H1 (cell line): ENCODE measurements around the gene PBLD. TPM values are rescaled to one million over a fixed set of nuclear protein-coding genes. Genes with fewer than 3 reads are reported as not detected.

Experiments used
- CTCF ChIA-PET: fragments of 300-600 bp; sonication (Branson Sonifier 250); formaldehyde crosslinking; loops from one replicate; lab custom pipeline; 2021; ENCODE audit not compliant: partially characterized antibody; lab: Charles Lee
- POLR2A ChIA-PET: fragments of 300-600 bp; sonication (Branson Sonifier 250); formaldehyde crosslinking; loops from one replicate; lab custom pipeline; 2021; ENCODE audit warnings: inconsistent platforms; ENCODE audit not compliant: partially characterized antibody; lab: Charles Lee
- DNase-seq, 2 experiments: peaks; one replicate each; pipeline versions ENCODE4 v3.0.0 to v3.0.0-alpha.2; 2010 to 2022; ENCODE audit warnings: low spot score in 2 of 2, low read depth in 1 of 2, mixed read lengths in 1 of 2
- FAIRE-seq: peaks from 2 replicates; lab custom pipeline; 2011; peaks lifted over from hg19 to GRCh38; lab: Jason Lieb, UNC
- H2AFZ ChIP-seq: 2 replicates; pipeline ENCODE4 v1.8.1; 2012; ENCODE audit warnings: low read length, inconsistent platforms
- H2AK5ac ChIP-seq: 2 replicates; pipeline ENCODE4 v1.6.1; 2013; ENCODE audit warnings: low read depth, low read length
- H2BK120ac ChIP-seq: replicated peaks from 2 replicates; pipeline ENCODE3; 2013; ENCODE audit warnings: low read depth, low read length, inconsistent platforms
- H2BK12ac ChIP-seq: 2 replicates; pipeline ENCODE4 v1.6.1; 2013; ENCODE audit warnings: low read depth, low read length
- H2BK15ac ChIP-seq: 2 replicates; pipeline ENCODE4 v1.6.1; 2013; ENCODE audit warnings: low read length
- H2BK20ac ChIP-seq: 2 replicates; pipeline ENCODE4 v1.6.1; 2013; ENCODE audit warnings: low read length
- H2BK5ac ChIP-seq: 2 replicates; pipeline ENCODE4 v1.6.1; 2013; ENCODE audit warnings: low read depth, low read length
- H3K14ac ChIP-seq: 2 replicates; pipeline ENCODE4 v1.6.1; 2013; ENCODE audit warnings: inconsistent platforms; ENCODE audit not compliant: insufficient read length
- H3K18ac ChIP-seq: 2 replicates; pipeline ENCODE4 v1.6.1; 2013; ENCODE audit warnings: low read length; ENCODE audit errors: extremely low read depth
- H3K23ac ChIP-seq: 2 replicates; pipeline ENCODE4 v1.6.1; 2013; ENCODE audit warnings: inconsistent platforms; ENCODE audit not compliant: insufficient read length
- H3K23me2 ChIP-seq: 2 replicates; pipeline ENCODE4 v1.6.1; 2013; ENCODE audit warnings: low read depth, low read length
- H3K27ac ChIP-seq: 2 replicates; pipeline ENCODE4 v1.6.1; 2011; ENCODE audit warnings: low read depth, low read length, inconsistent platforms
- H3K27me3 ChIP-seq, 4 experiments: replicated peaks in 1 of 4; 1 replicate in 1 of 4; 2 replicates in 3 of 4; pipeline versions ENCODE4 v1.6.1 to v1.8.1; 2011 to 2013; ENCODE audit warnings: low read length in 3 of 4, mild to moderate bottlenecking in 3 of 4, inconsistent platforms in 2 of 4, mixed read lengths in 2 of 4, moderate library complexity in 1 of 4; ENCODE audit not compliant: control insufficient read depth in 3 of 4, insufficient read depth in 3 of 4; ENCODE audit errors: extremely low read depth in 1 of 4
- H3K36me3 ChIP-seq, 4 experiments: 2 replicates each; pipeline versions ENCODE4 v1.6.1 to v1.8.1; 2011 to 2013; ENCODE audit warnings: mild to moderate bottlenecking in 4 of 4, low read length in 3 of 4, moderate library complexity in 2 of 4, control low read depth in 1 of 4, inconsistent platforms in 1 of 4; ENCODE audit not compliant: insufficient read depth in 4 of 4, control insufficient read depth in 2 of 4
- H3K4ac ChIP-seq: replicated peaks from 2 replicates; pipeline ENCODE3; 2013; ENCODE audit warnings: low read length, low read depth, mixed read lengths, inconsistent platforms; ENCODE audit not compliant: insufficient read length
- H3K4me1 ChIP-seq, 4 experiments: replicated peaks in 1 of 4; 1 replicate in 1 of 4; 2 replicates in 3 of 4; pipeline versions ENCODE4 v1.6.1 to v1.8.1; 2011 to 2013; ENCODE audit warnings: low read length in 3 of 4, inconsistent platforms in 2 of 4, mixed read lengths in 1 of 4; ENCODE audit not compliant: insufficient read depth in 4 of 4, control insufficient read depth in 3 of 4
- H3K4me2 ChIP-seq, 2 experiments: 2 replicates each; pipeline versions ENCODE4 v1.6.1 to v1.8.1; 2011 to 2013; ENCODE audit warnings: low read depth in 2 of 2, low read length in 2 of 2, control low read depth in 1 of 2, inconsistent platforms in 1 of 2, mild to moderate bottlenecking in 1 of 2; ENCODE audit not compliant: insufficient read depth in 1 of 2
- H3K4me3 ChIP-seq, 4 experiments: fragments of 200-600, 300-600 bp in 1 of 4; sonication (generic), shearing (Covaris generic), sonication (Bioruptor Twin) in 1 of 4; 2 replicates each; pipeline versions ENCODE4 v1.5.1 to v1.8.1; 2011 to 2016; ENCODE audit warnings: low read length in 4 of 4, low read depth in 3 of 4, control low read depth in 2 of 4, inconsistent platforms in 2 of 4, mild to moderate bottlenecking in 2 of 4, mixed read lengths in 1 of 4, moderate library complexity in 1 of 4; ENCODE audit not compliant: insufficient read depth in 2 of 4; ENCODE audit errors: extremely low read depth in 1 of 4
- H3K56ac ChIP-seq: replicated peaks from 2 replicates; pipeline ENCODE3; 2013; ENCODE audit warnings: low read depth, mild to moderate bottlenecking, mixed read lengths, low read length, inconsistent platforms; ENCODE audit not compliant: insufficient read length
- H3K79me1 ChIP-seq: 2 replicates; pipeline ENCODE4 v1.6.1; 2013; ENCODE audit warnings: low read depth, low read length, control low read depth
- H3K79me2 ChIP-seq, 2 experiments: 2 replicates each; pipeline versions ENCODE4 v1.6.1 to v1.8.1; 2012 to 2013; ENCODE audit warnings: low read length in 2 of 2, mild to moderate bottlenecking in 2 of 2, inconsistent platforms in 1 of 2; ENCODE audit not compliant: insufficient read depth in 2 of 2, control insufficient read depth in 1 of 2
- H3K9ac ChIP-seq, 4 experiments: replicated peaks in 1 of 4; 1 replicate in 1 of 4; 2 replicates in 3 of 4; pipeline versions ENCODE4 v1.6.1 to v1.8.1; 2011 to 2013; ENCODE audit warnings: low read depth in 3 of 4, low read length in 3 of 4, control low read depth in 2 of 4, mild to moderate bottlenecking in 2 of 4, moderate library complexity in 2 of 4, inconsistent platforms in 1 of 4; ENCODE audit errors: extremely low read depth in 1 of 4
- H3K9me3 ChIP-seq, 2 experiments: 2 replicates each; pipeline versions ENCODE4 v1.6.1 to v1.8.1; 2012 to 2013; ENCODE audit warnings: mild to moderate bottlenecking in 2 of 2, moderate library complexity in 2 of 2, control low read depth in 1 of 2, inconsistent platforms in 1 of 2, low read depth in 1 of 2, low read length in 1 of 2, mixed read lengths in 1 of 2; ENCODE audit not compliant: insufficient read depth in 2 of 2
- H4K20me1 ChIP-seq, 2 experiments: replicated peaks in 1 of 2; 2 replicates each; pipeline versions ENCODE3 to v1.8.1; 2011 to 2013; ENCODE audit warnings: inconsistent platforms in 2 of 2, low read length in 2 of 2, mild to moderate bottlenecking in 1 of 2; ENCODE audit not compliant: insufficient read depth in 2 of 2, control insufficient read depth in 1 of 2
- H4K5ac ChIP-seq: 2 replicates; pipeline ENCODE4 v1.6.1; 2013; ENCODE audit warnings: low read length, low read depth, mixed read lengths, inconsistent platforms; ENCODE audit not compliant: insufficient read length
- H4K8ac ChIP-seq: 2 replicates; pipeline ENCODE4 v1.8.0; 2013; ENCODE audit warnings: mild to moderate bottlenecking, moderate library complexity, low read length, inconsistent platforms; ENCODE audit not compliant: insufficient read depth; ENCODE audit errors: extremely low read depth
- H4K91ac ChIP-seq: replicated peaks from 2 replicates; pipeline ENCODE3; 2013; ENCODE audit warnings: low read length, mixed read lengths, inconsistent platforms; ENCODE audit not compliant: insufficient read length
- CHD1 ChIP-seq: IDR thresholded peaks from 2 replicates; pipeline ENCODE4 v1.6.1; 2012; ENCODE audit warnings: low read depth, low read length, improper control_type of control experiment
- CHD2 ChIP-seq: IDR thresholded peaks from 2 replicates; pipeline ENCODE4 v1.6.1; 2012; ENCODE audit warnings: low read length, improper control_type of control experiment
- HDAC6 ChIP-seq: IDR thresholded peaks from one replicate; pipeline ENCODE4 v1.7.1; 2012; ENCODE audit warnings: low read depth, mild to moderate bottlenecking, inconsistent platforms, low read length, moderate library complexity
- JUN ChIP-seq: IDR thresholded peaks from 2 replicates; pipeline ENCODE4 v1.6.1; 2011; ENCODE audit warnings: low read depth, mild to moderate bottlenecking, improper control_type of control experiment, low read length
- POU5F1 ChIP-seq: IDR thresholded peaks from 2 replicates; pipeline ENCODE4 v1.6.1; 2011; ENCODE audit warnings: low read depth, mild to moderate bottlenecking, low read length, moderate library complexity
- RBBP5 ChIP-seq: IDR thresholded peaks from 2 replicates; pipeline ENCODE4 v1.7.1; 2012; ENCODE audit warnings: low read depth, mild to moderate bottlenecking, inconsistent platforms, low read length, moderate library complexity, borderline replicate concordance
- SIN3A ChIP-seq, 2 experiments: IDR thresholded peaks in 1 of 2; conservative IDR thresholded peaks in 1 of 2; 2 replicates each; pipeline ENCODE4 v1.6.1; 2011 to 2012; ENCODE audit warnings: low read length in 2 of 2, improper control_type of control experiment in 1 of 2, low read depth in 1 of 2, mild to moderate bottlenecking in 1 of 2
- SIX5 ChIP-seq: IDR thresholded peaks from 2 replicates; pipeline ENCODE4 v1.6.1; 2011; ENCODE audit warnings: mild to moderate bottlenecking, low read depth, low read length
- TEAD4 ChIP-seq: IDR thresholded peaks from 2 replicates; pipeline ENCODE4 v1.6.1; 2012; ENCODE audit warnings: low read depth, low read length, inconsistent platforms, mixed read lengths
- USF2 ChIP-seq: IDR thresholded peaks from 2 replicates; pipeline ENCODE4 v1.6.1; 2011; ENCODE audit warnings: low read length, improper control_type of control experiment
- WGBS, 2 experiments: shearing (Covaris generic) in 1 of 2; methylation state at CpG; one replicate each; pipeline versions ENCODE4 v1.1.6 to v1.1.7; 2013 to 2015; ENCODE audit warnings: low lambda C conversion rate in 2 of 2, mixed read lengths in 2 of 2, inconsistent platforms in 1 of 2, low coverage in 1 of 2, missing lambda C conversion rate in 1 of 2; ENCODE audit not compliant: insufficient replicate concordance in 2 of 2, insufficient coverage in 1 of 2, insufficient read length in 1 of 2; ENCODE audit errors: extremely low coverage in 1 of 2, missing lambda C conversion rate in 1 of 2; 5-methylcytosine and 5-hydroxymethylcytosine counted together
- polyA plus RNA-seq, 7 experiments: library from polyadenylated mRNA; depleted of rRNA in 3 of 7; stranded (reverse) in 5 of 7; unstranded in 2 of 7; fragments of >200 nt in 5 of 7; fragments of 200-250 nt in 2 of 7; gene quantifications; 1 replicate in 5 of 7; 2 replicates in 1 of 7; 4 replicates in 1 of 7; pipeline versions ENCODE4 v1.2.1 to v1.2.3, GENCODE V29; 2011 to 2013; ENCODE audit warnings: missing spikeins in 2 of 7, mixed read lengths in 2 of 7
- total RNA-seq: library from RNA; stranded (reverse); fragmentation: NEBNext Ultra II Directional; extraction: Animal tissue kit (Norgen Biotek cat#: 25700); gene quantifications from 2 replicates; pipeline ENCODE4 v1.2.1, GENCODE V29; 2021

The PBLD gene
- total and polyA plus RNA-seq, 2 of the 8 experiments (the other 6 are each of a cell fraction or from before 2014, with no cell fraction given), result 0.56 to 2.0 TPM

- Histone ChIP-seq H3K79me1 (no peaks in the 10 kb centered on the region), H4K20me1 (no peaks in the 10 kb centered on the region), H3K4me1 (no peaks in the 10 kb centered on the region), H3K36me3 (peaks cover 0 to 9% (median 4%) of the 10 kb centered on the region in 4 experiments; a peak in 3 of 8 replicates), H2AK5ac (no peak overlapping the region), H3K23ac (no peak overlapping the region), H4K5ac (no peak overlapping the region), H2BK12ac (no peak overlapping the region), H3K9me3 (0 out of 4 replicates have a peak, but pooled peaks cover 2% of the 10 kb centered on the region in 2 experiments), H3K4ac (no peak overlapping the region), H2AFZ (no peak overlapping the region), H3K23me2 (no peaks in the 10 kb centered on the region), H3K27me3 (no peaks in the 10 kb centered on the region), H3K79me2 (no peaks in the 10 kb centered on the region), H3K56ac (no peak overlapping the region), H3K9ac (no peak overlapping the region), H3K4me3 (no peak overlapping the region), H4K91ac (no peak overlapping the region), H3K18ac (no peak overlapping the region), H3K4me2 (no peak overlapping the region), H2BK120ac (no peak overlapping the region), H2BK20ac (no peak overlapping the region), H2BK15ac (no peak overlapping the region), H3K14ac (no peak overlapping the region), H2BK5ac (no peak overlapping the region), H3K27ac (no peak overlapping the region), H4K8ac (no peak overlapping the region)
- DNase-seq (no peak), FAIRE-seq (no peak)
- WGBS, 2 experiments, result 86% methylated on average over 2 of the region's 2 CpGs; no CpG with 5 or more reads in 1 of the 2 experiments
- TF ChIP-seq POU5F1 (no peak), CHD1 (no peak), USF2 (no peak), CHD2 (no peak), JUN (no peak), SIX5 (no peak), SIN3A (conservative IDR thresholded peaks at IDR 0.05 in 1 of 2, IDR thresholded peaks at IDR 0.05 in 1 of 2; ENCODE audit: low read depth in 1 of 2, low read length in 2 of 2) (no peak), RBBP5 (no peak), HDAC6 (no peak), TEAD4 (no peak)
- ChIA-PET CTCF (interaction anchor here (0.6 kb wide), 1 partner anchor 555 kb away, joined by 4 read pairs; no protein-coding TSS in a partner anchor), POLR2A (interaction anchor here (0.9 kb wide), 1 partner anchor 19 kb away, joined by 3 read pairs; no protein-coding TSS in a partner anchor)
These were observed 34.4 kb upstream of the PBLD start for GRCh38 chr10:68367121-68367520.
